ENCODE data around the gene ZWILCH.
"Not testable (repeated sequence)": the region's sequence is repeated elsewhere in the genome, so short reads cannot be mapped to it uniquely, and the experiment has no call there.

ZWILCH gene

GRCh38 chr15:66504563-66505429 lies at the start of gene ZWILCH, which contains the start of gene RPL4:
ZWILCH (plus strand) TSS chr15:66505326; CDS start chr15:66505339, 13 bp downstream.
RPL4 (minus strand) TSS chr15:66504855; CDS start chr15:66504790, 65 bp downstream.
- peak; percentile 88 for DNase-seq (ENCODE audit: low read depth, low spot score)

- no peak for DNase-seq (ENCODE audit: low read depth, low spot score)
These were observed 48.9 kb upstream of the ZWILCH start for GRCh38 chr15:66456211-66456610.

- peak; percentile 72 for DNase-seq (ENCODE audit: low read depth, low spot score)
These were observed 45.1 kb upstream of the ZWILCH start for GRCh38 chr15:66459818-66460615.

- DNase-seq (ENCODE audit: low read depth, low spot score), result not testable (repeated sequence)
These were observed 43.8 kb upstream of the ZWILCH start for GRCh38 chr15:66461294-66461693.

GRCh38 chr15:66461917-66462316 lies 43.2 kb upstream of the ZWILCH start:
- no peak for DNase-seq (ENCODE audit: low read depth, low spot score)

- no peak for DNase-seq (ENCODE audit: low read depth, low spot score)
These were observed 42.5 kb upstream of the ZWILCH start for GRCh38 chr15:66462627-66463026.

GRCh38 chr15:66465294-66465693 lies 39.8 kb upstream of the ZWILCH start:
- DNase-seq (ENCODE audit: low read depth, low spot score), result not testable (repeated sequence)

- DNase-seq (ENCODE audit: low read depth, low spot score), result not testable (repeated sequence)
These were observed 37.7 kb upstream of the ZWILCH start for GRCh38 chr15:66467162-66468040.

GRCh38 chr15:66470825-66471224 lies 34.3 kb upstream of the ZWILCH start:
- DNase-seq (ENCODE audit: low read depth, low spot score), result not testable (repeated sequence)

- DNase-seq (ENCODE audit: low read depth, low spot score), result peak; percentile 16
These were observed 32.7 kb upstream of the ZWILCH start for GRCh38 chr15:66472176-66472999.

- no peak for DNase-seq (ENCODE audit: low read depth, low spot score)
These were observed 31.0 kb upstream of the ZWILCH start for GRCh38 chr15:66474135-66474534.

- DNase-seq (ENCODE audit: low read depth, low spot score), result no peak
These were observed 30.2 kb upstream of the ZWILCH start for GRCh38 chr15:66474963-66475362.

GRCh38 chr15:66476535-66476934 lies 28.6 kb upstream of the ZWILCH start:
- no peak for DNase-seq (ENCODE audit: low read depth, low spot score)

- no peak for DNase-seq (ENCODE audit: low read depth, low spot score)
These were observed 28.1 kb upstream of the ZWILCH start for GRCh38 chr15:66477011-66477410.

- no peak for DNase-seq (ENCODE audit: low read depth, low spot score)
These were observed 24.9 kb upstream of the ZWILCH start for GRCh38 chr15:66480267-66480666.

GRCh38 chr15:66481107-66481856 lies 23.8 kb upstream of the ZWILCH start:
- DNase-seq (ENCODE audit: low read depth, low spot score), result peak; percentile 61

- DNase-seq (ENCODE audit: low read depth, low spot score), result no peak
These were observed 22.6 kb upstream of the ZWILCH start for GRCh38 chr15:66482539-66482938.

- DNase-seq (ENCODE audit: low read depth, low spot score), result peak; percentile 77
These were observed 22.0 kb upstream of the ZWILCH start for GRCh38 chr15:66483131-66483566.

- peak; percentile 23 for DNase-seq (ENCODE audit: low read depth, low spot score)
These were observed 20.5 kb upstream of the ZWILCH start for GRCh38 chr15:66484539-66485112.

Data from astrocyte of the hippocampus (primary cell).